Measurements from ENCODE around the gene ACTR1B.
"Not testable (repeated sequence)": the region's sequence is repeated elsewhere in the genome, so short reads cannot be mapped to it uniquely, and the experiment has no call there.

The ACTR1B gene

DNA sequence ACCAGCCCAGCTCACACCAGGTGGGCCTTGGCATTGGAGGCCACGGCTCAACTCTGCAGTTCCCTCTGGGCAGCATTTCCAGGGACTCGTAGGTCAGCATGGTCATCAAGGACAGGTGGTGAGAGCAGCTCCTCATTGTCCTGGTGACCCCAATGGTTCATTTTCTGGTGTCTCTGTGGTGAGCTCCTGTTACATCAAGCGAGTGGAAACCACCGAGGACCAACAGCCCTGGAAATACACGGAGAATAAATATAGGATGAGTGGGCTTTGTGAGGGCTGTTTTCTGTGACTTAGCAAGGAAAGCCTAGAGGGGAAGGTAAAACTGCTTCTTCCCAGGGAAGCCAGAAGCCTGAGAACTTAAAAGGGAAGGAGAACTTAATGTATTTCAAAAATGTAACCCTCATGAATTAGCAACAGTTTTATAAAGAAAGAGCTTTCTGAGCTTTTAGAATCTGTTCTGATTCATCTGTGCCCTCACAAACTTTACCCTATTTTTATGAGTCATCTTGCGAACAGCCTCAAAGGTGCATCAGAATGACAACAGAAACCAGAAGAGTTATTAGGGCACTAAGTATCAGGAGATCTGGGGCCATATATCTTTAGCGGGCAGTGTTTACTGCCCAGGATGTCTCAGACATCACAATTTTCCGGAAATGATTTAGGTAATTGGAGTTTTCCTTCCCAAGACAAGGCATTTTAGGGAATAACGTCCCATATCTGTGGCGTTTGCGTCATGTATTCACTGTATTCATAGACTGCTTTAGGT, 24.4 kb upstream of the ACTR1B start:
- peak; percentile 80 for DNase-seq

DNA sequence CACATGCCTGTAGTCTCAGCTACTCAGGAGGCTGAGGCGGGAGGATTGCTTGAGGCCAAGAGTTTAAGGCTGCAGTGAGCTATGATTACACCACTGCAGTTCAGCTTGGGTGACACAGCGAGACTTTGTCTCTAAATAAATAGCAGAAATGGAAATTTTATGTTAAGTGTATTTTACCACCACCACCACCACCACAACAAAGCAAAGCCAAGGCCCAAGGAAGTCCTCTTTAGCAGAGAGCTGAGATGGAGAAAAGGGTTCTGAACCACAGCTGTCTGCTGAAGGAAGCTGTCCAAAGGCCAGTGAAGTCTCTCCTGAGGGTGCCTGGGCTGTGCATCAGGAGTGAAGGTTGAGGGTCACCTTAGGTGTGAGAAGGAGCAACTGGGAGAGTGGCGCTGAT, 23.4 kb upstream of the ACTR1B start:
- peak; percentile 26 for DNase-seq

DNA sequence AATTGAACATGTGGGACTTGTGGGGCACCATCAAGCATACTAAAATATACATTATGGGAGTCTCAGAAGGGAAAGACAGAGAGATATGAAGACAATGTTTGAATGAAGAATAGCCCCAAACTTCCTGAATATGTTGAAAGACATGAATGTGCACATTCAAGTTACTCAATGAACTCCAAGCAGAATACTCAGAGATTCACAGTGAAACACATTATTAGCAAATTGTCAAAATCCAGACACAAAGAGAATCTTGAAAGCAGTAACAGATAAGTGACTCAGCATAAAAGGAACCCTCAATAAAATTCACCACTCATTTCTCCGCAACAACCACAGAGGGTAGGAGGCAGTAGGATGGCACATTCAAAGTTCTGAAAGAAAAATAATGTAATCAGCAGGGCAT, 14.5 kb upstream of the ACTR1B start:
- DNase-seq: no peak

DNA sequence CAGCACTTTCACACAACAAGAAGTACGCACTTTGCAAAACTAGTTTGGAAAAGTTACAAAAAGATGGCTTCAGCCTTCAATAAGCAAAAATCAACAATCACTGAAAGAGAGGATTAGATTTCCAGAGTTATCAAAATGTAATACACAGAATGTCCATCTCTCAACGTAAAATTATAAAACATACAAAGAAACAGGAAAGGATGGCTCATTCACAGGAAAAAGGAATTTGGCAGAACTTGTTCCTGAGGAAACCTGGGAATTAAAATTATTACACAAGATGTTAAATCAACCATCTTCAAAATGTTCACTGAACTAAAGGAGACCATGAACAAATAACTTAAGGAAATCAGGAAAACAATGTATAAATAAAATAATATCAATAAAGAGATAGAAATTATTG, 13.6 kb upstream of the ACTR1B start:
- no peak for DNase-seq

DNA sequence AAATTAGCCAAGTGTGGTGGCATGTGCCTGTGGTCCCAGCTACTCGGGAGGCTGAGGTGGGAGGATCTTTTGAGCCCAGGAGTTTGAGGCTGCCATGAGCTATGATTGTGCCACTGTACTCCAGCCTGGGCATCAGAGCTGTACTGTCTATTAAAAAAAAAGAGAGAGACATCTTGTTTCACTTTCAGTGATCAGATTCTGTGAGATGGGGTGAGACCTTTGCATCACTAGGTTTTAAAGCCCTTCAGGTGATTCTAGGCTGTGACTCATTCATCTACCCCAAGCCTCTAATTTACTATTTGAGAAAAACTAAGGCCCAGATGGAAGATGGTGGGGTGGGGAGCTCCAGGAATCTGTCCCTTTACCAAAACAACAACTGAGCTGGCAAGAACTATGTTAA, 12.8 kb upstream of the ACTR1B start:
- DNase-seq: peak; percentile 45

DNA sequence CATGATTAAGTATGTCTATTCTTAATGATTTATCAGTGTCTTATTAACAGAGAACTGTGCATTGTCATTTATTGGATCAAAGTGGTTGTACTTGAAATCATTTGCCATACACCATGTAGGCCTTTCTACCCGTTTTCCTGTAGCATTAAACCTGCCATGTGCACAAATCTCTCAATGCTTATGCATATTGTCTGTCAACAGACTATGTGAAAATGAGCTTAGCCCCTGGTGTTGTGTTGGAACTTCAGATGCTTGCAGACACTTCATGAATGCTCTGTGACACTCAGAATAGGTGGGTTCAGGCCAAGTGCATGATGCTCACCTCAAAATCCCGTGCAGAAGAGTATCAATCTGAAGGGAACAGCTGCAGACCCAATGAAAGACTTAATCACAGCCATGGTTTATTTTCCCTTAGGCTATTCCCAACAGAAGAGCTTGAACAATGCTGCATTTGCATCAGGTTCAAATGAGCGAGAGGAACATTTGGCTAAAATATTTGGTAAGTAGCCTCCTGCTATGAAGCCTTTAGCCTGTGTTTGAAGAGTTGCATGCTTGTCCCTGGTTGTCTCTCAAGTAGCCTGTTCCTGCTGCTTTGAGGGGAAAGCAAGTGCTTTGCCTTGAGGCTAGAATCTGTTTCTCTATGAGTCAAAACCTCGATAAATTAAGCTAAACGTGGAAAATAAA, 11.7 kb upstream of the ACTR1B start:
- DNase-seq: no peak

DNA sequence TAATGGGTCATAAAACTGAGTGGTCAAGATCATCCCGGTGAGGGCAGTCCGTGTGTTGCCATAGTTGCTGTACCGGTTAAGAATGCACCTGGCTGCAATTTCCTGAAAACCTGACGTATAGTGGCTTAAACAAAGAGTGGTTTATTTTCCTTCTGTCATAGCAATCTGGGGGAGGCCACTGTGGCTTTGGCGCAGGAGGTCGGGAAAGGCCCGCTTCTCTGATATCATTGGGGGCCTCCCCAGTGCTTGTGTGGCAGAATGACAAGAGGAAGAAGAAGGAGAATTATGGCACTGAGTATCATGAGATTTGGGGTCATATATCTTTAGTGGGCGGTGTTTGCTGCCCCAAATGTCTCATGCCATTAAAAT, 10.1 kb upstream of the ACTR1B start:
- DNase-seq: peak; percentile 32

DNA sequence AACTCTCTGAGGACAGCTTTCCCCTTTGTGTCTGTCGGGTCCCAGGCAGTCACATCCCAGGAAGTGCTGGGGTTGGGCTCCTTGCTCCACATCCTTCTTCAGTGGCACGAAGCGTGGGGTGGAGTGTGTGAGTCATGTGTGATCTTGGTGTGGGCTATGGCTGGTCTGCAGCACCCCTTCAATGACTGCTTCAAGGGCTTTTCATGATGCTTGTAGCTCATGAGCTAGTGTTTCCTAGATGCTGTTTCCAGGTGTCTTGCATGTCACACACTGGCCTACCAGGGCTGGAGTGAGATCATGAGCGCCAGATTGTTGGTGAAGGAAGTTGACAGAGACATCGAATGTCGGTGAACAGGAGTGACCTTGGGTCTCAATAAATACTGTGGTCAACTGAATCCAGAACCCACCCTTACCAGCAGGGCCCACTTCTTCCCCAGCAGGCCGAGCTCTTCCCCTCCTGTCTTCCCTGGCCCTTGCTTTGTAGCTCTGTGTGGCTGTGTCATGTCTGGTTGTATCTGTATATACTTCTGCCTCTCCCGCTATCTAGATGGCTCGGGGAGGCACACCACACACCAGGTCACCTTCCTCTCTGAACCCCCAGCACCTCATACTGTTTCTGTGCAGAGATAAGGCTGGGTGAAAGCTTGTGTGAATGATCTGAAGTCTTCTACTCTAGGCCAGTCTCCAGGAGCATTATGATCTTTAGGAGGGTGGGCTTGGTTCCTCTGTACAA, 9.5 kb upstream of the ACTR1B start:
- DNase-seq: peak; percentile 31

DNA sequence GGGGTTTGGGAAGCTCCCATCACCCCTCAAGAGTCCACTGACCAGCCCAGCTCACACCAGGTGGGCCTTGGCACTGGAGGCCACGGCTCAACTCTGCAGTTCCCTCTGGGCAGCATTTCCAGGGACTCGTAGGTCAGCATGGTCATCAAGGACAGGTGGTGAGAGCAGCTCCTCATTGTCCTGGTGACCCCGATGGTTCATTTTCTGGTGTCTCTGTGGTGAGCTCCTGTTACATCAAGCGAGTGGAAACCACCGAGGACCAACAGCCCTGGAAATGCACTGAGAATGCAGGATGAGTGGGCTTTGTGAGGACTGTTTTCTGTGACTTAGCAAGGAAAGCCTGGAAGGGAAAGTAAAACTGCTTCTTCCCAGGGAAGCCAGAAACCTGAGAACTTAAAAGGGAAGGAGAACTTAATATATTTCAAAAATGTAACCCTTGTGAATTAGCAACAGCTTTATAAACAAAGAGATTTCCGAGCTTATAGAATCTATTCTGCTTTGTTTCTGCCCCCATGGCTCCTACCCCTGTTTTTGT, 8.8 kb upstream of the ACTR1B start:
- not testable (repeated sequence) for DNase-seq

DNA sequence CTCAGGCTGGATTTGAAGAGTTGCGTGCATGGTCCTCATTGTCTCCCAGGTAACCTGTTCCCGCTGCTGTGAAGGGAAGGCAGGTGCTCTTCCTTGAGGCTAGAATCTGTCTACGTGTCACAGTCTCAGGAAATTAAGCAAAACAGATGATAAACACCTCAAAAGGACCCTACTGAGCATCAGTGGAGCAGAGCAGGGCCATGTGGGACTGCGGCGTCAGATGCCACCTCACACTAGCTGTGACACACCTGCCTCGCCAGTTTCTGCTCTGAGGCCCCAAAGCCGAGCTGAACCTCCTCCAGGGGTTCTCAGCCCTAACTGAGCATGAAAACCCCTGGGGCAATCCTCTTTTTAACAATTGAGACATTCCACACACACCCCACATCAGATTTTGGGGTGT, 7.7 kb upstream of the ACTR1B start:
- DNase-seq: no peak

DNA sequence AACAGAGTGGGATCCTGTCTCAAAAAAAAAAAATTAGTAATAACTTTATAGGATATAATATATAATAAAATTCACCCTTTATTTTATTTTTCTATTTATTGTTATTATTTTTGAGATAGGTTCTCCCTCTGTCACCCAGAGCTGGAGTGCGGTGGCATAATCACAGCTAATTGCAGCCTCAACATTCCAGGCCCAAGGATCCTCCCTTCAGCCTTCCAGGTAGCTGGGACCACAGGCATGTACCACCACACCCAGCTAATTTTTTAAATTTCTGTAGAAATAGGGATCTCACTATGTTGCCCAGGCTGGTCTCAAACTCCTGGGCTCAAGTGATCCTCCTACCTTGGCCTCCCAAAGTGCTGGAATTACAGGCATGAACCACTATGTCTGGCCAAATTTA, 6.6 kb upstream of the ACTR1B start:
- DNase-seq: no peak

DNA sequence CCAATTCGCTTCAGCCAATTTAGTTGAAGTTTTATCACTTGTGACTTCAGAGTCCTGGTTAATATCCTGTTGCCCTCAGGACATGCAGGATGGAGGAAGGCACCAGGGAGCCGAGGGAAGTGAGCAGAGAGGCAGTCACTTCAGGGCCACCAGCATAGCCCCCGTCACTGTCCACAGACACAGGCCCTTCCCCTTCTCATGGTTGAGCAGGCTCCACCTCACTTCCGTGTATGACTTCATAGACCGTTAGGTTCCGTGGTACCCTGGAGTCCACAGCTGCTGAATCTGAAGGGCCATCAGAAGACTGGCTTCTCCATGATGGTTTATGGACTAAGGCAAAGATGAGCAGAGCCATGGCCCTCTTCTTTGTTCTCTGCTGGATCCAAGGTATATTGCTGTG, 5.6 kb upstream of the ACTR1B start, which contains the start of gene C2orf92:
Gene C2orf92 (plus strand): TSS at position 266 of the 400 bp plus-strand sequence. CDS start 76 bp downstream, at position 342.
- no peak for DNase-seq

DNA sequence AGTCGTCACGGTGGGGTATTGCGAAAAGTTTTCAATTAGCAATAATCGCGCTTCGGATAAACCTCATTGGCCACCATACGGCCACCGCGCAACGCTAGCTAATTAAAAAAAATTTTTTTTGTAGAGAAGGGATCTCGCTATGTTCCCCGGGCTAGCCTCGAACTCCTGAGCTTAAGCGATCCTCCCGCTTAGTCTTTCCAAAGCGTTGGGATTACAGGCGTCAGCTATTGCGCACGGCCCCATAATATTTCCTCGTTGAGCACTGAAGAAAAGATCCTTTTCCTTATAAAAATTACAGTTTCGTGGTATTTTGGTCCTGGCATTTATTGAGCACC, 759 bp upstream of the ACTR1B start:
- DNase-seq: no peak

DNA sequence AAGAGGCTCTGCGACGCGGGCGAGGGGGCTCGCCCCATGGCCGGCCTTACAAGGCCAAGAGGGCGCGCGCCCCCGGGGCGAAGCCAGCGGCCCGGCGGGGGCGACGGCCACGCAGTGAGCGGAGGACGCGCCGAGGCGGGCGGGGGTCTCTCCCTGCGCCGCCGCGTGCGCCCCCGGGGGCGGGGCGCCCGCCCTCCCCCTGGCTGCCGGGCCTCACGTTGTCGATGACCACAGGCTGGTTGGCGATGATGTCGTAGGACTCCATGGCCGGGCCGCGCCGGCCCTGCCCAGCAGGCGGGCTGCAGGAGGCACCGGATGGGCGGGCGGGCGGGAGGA, 250 bp downstream of the ACTR1B start:
- no peak for DNase-seq

DNA sequence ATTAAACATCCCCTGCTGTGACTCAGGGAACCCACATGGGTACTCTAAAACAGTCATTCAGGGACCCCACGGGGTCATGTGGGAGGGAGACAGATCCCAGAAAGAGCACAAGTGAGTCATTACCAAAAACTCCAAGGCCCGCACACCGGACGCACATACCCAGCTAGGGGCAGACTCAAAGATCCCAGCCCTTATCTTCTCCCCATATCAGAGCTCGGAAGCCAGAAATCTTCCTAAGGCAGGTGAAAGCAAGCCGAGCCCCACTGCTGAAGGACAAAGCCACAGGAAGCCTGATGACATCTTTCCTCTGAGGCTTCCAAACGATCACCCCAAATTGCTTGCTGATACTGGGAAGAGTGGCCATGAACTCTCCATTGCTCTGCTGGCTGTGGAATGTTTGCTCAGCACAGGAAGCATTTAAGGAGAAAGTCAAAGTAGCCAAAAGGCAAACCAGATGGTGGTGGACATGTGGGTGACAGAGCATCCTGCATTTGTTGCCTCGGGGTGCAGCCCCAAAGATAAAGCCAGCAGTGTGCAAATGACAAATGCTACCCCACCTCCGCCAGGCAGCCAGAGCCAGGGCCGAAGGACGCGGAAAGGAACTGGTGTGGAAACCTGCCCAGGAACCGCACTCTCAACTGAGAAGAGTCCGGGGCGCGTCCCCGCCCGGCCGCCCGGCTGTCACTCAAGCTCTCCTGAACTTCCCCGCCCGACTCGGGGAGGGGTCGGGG, 784 bp downstream of the ACTR1B start:
- peak; percentile 97 for DNase-seq

DNA sequence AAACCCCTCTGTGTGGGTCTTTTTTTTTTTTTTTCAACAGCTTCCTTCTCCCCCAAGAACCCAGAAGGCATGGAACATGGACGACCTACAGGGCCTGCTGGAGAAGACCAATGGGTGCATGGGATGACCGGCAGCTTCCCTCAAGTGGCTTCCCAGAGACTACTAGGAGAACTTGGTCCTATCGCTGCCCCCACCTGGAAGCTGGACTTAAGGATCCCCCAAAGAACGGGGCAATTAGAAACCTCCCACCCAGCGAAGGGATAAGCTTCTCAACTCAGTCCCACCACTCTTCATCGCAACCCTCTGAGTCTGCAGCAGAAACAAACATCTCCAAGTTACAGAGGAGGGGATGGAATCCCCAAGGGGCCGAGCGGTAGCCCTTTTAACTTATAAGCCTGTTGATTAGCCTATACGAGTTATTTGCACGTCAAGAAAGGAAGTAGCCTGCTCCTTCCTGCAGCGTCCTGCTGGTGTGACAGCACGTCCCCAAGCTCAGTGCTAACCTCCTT, 1.4 kb downstream of the ACTR1B start:
- DNase-seq: no peak

DNA sequence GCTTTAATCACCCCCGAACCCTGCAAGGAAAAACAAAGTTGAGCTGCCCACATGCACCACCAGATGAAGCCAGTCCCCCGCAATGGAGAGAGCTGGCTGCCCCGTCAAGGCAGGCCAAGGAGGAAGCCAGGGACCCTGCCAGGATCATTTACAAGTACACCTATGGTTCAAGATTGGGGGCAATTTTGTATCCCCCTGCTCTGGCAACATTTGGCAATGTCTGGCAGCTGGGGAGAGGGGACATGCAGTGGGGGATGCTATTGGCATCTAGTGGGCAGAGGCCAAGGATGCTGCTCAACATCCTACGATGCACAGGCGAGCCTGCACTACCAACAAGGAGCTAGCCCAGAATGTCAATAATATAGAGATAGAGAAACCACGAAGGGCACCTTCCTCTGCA, 1.9 kb downstream of the ACTR1B start:
- DNase-seq: no peak

DNA sequence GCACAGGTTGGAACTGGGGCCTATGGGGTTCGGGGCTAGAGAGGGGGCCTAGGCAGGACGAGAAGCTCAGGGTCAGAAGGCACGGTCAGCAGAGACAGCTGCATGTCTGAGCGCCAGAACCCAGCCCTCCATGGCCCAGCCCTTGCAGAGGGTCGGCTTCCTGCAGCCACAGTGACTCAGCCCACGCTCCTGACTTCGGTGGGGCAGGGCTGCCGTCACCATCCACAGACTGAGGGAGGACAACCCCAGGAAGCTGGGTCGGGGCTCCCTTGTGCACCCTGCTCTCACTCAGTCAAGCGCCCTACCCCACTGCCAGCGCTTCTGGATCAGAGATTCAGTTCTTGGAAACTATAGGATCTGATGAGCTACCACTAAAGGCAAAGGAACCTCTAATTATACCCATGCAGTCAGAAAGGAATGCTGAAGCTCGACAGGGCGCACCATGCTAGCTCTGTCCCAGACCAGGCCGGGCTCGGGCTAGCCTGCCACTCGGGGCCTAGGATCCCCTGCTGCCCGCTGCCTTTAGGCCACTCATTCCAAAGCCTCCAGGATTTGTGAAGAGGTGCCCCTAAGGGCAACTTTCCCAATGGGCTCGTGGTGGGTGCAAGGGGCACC, 3.0 kb downstream of the ACTR1B start:
- no peak for DNase-seq

DNA sequence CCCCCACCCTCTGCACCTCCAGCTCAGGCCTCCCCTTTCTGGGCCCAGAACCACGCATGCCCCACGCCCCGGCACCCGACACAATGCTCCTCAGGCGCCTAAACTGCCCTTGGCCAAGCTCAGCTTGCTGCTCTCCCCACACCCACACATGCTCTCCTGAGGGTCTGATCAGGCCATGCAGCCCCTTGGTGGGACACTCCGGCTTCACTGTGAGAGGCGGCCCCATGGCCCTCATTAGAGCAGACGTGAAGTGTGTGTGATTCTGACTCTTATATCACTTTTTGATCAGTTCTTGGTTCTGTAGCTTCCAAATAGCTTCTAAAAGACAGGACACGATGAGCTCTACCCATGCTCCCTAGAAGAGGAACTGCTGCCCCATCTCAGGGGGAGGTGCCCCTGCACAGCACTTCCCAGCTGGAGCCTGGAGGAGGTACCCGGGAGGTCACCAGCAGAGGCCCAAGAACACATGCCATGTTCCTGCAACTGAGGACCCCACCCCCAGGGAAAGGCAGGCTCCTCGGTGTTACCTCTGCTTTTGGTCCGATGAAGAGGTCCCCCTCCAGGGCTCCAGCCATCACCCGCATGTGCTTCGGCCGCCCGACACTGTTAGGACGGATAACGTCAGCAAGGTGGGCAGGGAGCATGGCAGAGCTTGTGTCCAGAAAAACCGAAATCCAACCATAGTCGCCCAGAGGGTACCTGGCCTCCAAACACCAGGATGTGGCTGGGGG, 3.6 kb downstream of the ACTR1B start:
- no peak for DNase-seq

DNA sequence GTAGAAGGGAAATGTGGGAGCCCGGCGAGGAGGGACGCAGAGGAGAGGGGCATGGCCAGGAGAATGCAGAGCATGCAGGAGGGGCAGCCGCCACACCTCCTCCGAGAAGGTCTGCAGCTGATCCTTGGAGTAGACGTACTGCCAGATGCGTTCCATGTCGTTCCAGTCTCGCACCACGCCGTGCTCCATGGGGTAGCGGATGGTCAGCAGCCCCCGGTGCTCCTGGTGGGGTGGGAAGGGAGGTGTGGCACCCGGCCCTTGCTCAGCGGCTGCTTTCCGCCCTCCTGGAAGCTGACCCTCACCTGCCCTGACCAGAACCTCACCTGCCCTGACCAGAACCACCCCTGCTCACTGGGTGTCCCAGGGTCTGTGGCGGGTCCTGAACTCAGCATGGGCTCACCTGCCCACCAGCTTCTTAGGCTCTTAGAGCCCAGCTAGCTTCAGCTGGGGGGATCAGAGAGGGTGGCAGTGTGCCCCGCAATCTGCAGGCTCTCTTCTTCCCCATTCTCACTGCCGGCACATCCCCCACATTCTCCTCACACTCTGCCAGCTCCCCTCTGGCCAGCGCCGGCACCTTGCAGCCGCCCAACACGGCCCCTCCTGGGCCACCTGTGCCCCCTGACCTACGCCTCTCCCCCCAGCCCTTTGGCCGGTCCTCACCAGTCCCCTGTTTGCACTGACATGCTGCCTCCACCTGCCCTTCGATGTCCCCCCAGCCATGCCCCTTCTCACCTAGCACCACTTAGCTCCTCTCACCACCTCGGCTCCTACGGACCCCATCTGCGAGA, 4.4 kb downstream of the ACTR1B start:
- no peak for DNase-seq

DNA sequence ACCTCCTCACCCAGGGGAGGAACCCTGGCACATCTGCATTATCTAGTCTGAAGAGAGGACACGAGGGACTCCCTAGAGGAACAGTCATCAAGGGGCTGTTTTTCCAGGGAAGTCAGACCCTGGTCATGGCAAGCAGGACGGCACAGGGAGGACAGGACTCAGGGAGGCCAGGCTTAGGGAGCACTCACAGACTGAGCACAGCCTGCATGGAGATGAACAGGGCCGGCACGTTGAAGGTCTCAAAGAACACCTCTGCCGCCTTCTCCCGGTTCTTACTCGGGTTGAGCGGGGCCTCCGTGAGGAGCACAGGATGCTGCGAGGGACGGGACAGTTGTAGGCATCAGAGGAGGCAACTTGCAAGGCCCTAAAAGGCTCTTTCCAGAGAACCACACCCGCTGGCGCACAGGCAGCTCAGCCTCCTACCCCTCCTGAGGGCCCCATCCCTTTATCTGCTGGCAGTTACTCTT, 5.1 kb downstream of the ACTR1B start:
- no peak for DNase-seq
